Uterus (tissue), 2 donors: ENCODE data around the gene EFCAB3.
"Not testable (repeated sequence)": the region's sequence is repeated elsewhere in the genome, so short reads cannot be mapped to it uniquely, and the experiment has no call there.

ENCODE experiments used
- CTCF ChIP-seq, 4 experiments: fragments of 200-600 bp in 2 of 4; fragments of 450-650 bp in 2 of 4; sonication (generic) in 2 of 4; IDR thresholded peaks; one replicate each; pipeline ENCODE4 v1.5.1; 2016 to 2019; ENCODE audit warnings: antibody characterized with exemption in 4 of 4, mild to moderate bottlenecking in 2 of 4, moderate library complexity in 1 of 4
- POLR2A ChIP-seq, 2 donors: fragments of 450-650 bp; IDR thresholded peaks; one replicate each; pipeline ENCODE4 v1.6.1; 2016; ENCODE audit warnings: antibody characterized with exemption in 2 of 2, mild to moderate bottlenecking in 1 of 2, moderate library complexity in 1 of 2

GRCh38 chr17:62452195-62452594, 71.8 kb downstream of the EFCAB3 start:
- not testable (repeated sequence) for TF ChIP-seq CTCF, POLR2A (IDR thresholded peaks at IDR 0.05)
